Nephron progenitor cell (in vitro differentiated cells): ENCODE measurements around the gene CALML6.

Experiments used
- DNase-seq: peaks from one replicate; pipeline ENCODE4 v3.0.0; 2021
- H3K27ac Mint-ChIP-seq: 2 replicates; pipeline ENCODE4 v1.8.0; 2021; ENCODE audit warnings: mild to moderate bottlenecking, moderate library complexity, mixed read lengths
- H3K27me3 Mint-ChIP-seq: 2 replicates; pipeline ENCODE4 v1.8.0; 2021; ENCODE audit warnings: mild to moderate bottlenecking, low read depth, mixed read lengths; ENCODE audit not compliant: poor library complexity
- H3K36me3 Mint-ChIP-seq: 2 replicates; pipeline ENCODE4 v1.8.0; 2021; ENCODE audit warnings: low read depth, mixed read lengths
- H3K4me1 Mint-ChIP-seq: 2 replicates; pipeline ENCODE4 v1.8.0; 2021; ENCODE audit warnings: mixed read lengths
- H3K4me3 Mint-ChIP-seq: 2 replicates; pipeline ENCODE4 v1.8.0; 2021; ENCODE audit warnings: mild to moderate bottlenecking, moderate library complexity, mixed read lengths
- H3K9me3 Mint-ChIP-seq: 2 replicates; pipeline ENCODE4 v1.8.0; 2021; ENCODE audit warnings: mild to moderate bottlenecking, moderate library complexity, mixed read lengths
- CTCF ChIP-seq: fragments of 200-600 bp; sonication (generic); IDR thresholded peaks from 2 replicates; pipeline ENCODE4 v1.5.0; 2021; ENCODE audit warnings: antibody characterized with exemption

The CALML6 gene

GRCh38 chr1:1941211-1941841 lies 26.3 kb downstream of the CALML6 start:
- Mint-ChIP-seq H3K4me1 (peaks cover 5% of the 10 kb centered on the region), H3K4me3 (no peak overlapping the region), H3K36me3 (no peaks in the 10 kb centered on the region), H3K27ac (no peak overlapping the region), H3K9me3 (no peaks in the 10 kb centered on the region), H3K27me3 (peaks cover 14% of the 10 kb centered on the region)
- no peak for TF ChIP-seq CTCF
- DNase-seq, result no peak

DNA sequence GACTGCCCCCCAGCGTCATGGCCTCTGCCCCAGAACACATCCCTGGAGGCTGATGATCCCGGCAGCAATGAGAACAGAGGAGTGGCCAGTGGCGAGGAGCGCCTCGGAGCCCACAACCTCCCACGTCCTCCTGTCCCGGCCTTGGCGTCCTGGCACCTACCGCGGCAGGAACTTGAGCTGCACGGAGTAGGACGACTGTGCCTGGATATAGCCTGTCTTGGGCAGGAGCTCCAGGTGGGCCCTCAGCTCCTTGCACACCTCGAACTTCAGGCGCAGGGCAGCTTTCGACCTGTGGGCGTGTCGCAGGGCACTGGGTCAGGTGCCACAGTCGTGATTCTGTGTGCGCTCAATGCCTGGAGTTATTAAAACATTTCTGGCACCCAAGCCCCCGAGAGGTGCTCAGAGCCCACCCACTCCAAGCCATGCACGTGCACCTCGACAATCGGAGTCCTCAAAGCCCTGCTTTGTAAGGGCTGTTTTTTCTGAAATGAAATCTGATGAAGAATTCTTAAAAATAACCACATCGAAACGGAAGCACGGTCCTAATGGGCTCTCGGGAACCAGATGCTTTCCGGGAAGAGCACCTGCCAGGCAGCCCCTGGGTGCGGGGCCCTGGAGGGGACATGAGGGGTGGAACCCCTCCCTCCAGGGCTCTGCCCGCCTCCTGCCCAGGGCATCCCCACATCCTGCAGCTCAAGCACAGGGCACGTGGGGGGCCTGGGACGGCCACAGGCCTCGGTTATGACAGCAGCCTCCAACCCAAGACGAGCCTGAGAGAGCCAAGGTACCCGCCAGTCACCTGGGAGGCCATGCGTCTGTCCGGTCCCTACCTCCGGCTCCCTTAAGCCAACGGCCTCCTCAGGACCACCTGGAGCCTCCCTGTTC lies 27.1 kb downstream of the CALML6 start:
- DNase-seq, result no peak
- Mint-ChIP-seq H3K27me3 (peaks cover 18% of the 10 kb centered on the region), H3K27ac (no peak overlapping the region), H3K36me3 (no peaks in the 10 kb centered on the region), H3K4me1 (peaks cover 5% of the 10 kb centered on the region), H3K4me3 (no peak overlapping the region), H3K9me3 (no peaks in the 10 kb centered on the region)
- TF ChIP-seq CTCF, result no peak

DNA sequence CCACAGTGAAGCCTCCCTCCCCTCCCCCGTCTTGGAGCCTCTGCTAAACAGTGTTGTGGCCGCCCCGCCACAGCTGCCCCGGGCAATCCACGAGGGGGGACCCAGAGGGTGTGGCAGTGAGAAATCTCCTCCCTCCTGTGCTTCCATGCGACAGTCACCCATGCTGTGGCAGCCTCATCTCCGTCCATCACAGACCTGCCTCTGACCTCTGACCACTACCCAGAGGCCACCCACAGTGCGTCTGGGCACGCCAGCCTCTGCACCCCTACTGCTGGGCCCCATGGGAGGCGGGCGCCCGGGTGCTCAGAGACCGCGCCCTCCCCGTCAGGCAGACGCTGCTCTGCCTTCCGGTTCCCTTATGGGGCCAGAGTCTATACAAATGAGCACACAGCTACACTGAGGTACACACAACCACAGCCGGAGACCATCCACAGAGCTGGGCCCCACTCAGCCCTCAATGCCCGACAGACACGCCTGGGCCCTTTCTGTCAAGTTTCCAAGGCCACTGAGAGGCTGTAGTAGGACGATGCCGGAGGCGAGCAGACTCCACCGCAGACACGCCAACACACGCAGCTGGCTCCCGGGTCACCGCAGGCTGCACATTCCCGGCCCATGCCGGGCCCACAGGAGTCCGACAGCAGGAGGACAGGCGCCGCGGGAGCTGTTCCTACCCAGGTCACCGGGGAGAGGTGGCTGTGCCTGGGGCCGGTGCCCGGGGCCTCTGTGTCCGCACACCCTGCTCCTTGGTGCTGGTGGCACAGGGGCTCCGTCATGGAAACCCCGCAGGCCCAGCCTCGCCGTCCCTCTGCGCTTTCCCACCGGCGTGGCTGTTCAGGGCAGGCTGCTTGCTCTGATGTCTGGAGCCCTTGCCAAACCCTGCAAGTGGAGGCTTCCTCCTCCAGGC lies 27.9 kb downstream of the CALML6 start:
- Mint-ChIP-seq H3K4me1 (peaks cover 5% of the 10 kb centered on the region), H3K36me3 (no peaks in the 10 kb centered on the region), H3K9me3 (no peaks in the 10 kb centered on the region), H3K27me3 (peaks cover 20% of the 10 kb centered on the region), H3K4me3 (no peak overlapping the region), H3K27ac (no peak overlapping the region)
- no peak for TF ChIP-seq CTCF
- no peak for DNase-seq

GRCh38 chr1:1943834-1944570 lies 28.9 kb downstream of the CALML6 start:
- no peak overlapping the region for H3K27ac Mint-ChIP-seq
- peaks cover 5% of the 10 kb centered on the region for H3K4me1 Mint-ChIP-seq
- H3K36me3 Mint-ChIP-seq, result no peaks in the 10 kb centered on the region
- no peaks in the 10 kb centered on the region for H3K9me3 Mint-ChIP-seq
- peaks cover 26% of the 10 kb centered on the region for H3K27me3 Mint-ChIP-seq
- no peak overlapping the region for H3K4me3 Mint-ChIP-seq
- peak; percentile 91 for TF ChIP-seq CTCF
- peak; percentile 82 for DNase-seq

- Mint-ChIP-seq H3K4me1 (peaks cover 5% of the 10 kb centered on the region), H3K27ac (no peak overlapping the region), H3K36me3 (no peaks in the 10 kb centered on the region), H3K27me3 (peaks cover 36% of the 10 kb centered on the region), H3K4me3 (no peak overlapping the region), H3K9me3 (peaks cover 11% of the 10 kb centered on the region)
- no peak for TF ChIP-seq CTCF
- DNase-seq, result no peak
These were observed 30.8 kb downstream of the CALML6 start for GRCh38 chr1:1945782-1946393.
